HG02870 (cell line): ENCODE measurements around the gene TEAD3.
"Not testable (repeated sequence)": the region's sequence is repeated elsewhere in the genome, so short reads cannot be mapped to it uniquely, and the experiment has no call there.

Experiments
- ATAC-seq: cut with Tn5 transposase; IDR thresholded peaks from one replicate; pipeline ENCODE4 v1.9.1; 2021; ENCODE audit warnings: mild to moderate bottlenecking, moderate library complexity; ENCODE audit not compliant: unreplicated experiment

The TEAD3 gene

GRCh38 chr6:35496841-35497570, at the start of gene TEAD3:
TSS of gene TEAD3 (minus strand) at chr6:35497079.
- no peak for ATAC-seq

GRCh38 chr6:35544769-35545361, 48.0 kb upstream of the TEAD3 start:
- ATAC-seq: no peak

GRCh38 chr6:35543459-35544193, 46.7 kb upstream of the TEAD3 start:
- ATAC-seq: no peak

GRCh38 chr6:35541836-35542235, 45.0 kb upstream of the TEAD3 start:
- no peak for ATAC-seq

GRCh38 chr6:35539223-35539622, 42.3 kb upstream of the TEAD3 start:
- ATAC-seq: no peak

- ATAC-seq: not testable (repeated sequence)
Observed at GRCh38 chr6:35535847-35536246, 39.0 kb upstream of the TEAD3 start.

GRCh38 chr6:35534407-35535170, 37.7 kb upstream of the TEAD3 start:
- ATAC-seq: no peak

GRCh38 chr6:35533981-35534380, 37.1 kb upstream of the TEAD3 start:
- no peak for ATAC-seq

- ATAC-seq: no peak
Observed at GRCh38 chr6:35532126-35532525, 35.2 kb upstream of the TEAD3 start.

- ATAC-seq: no peak
Observed at GRCh38 chr6:35524380-35525020, 27.6 kb upstream of the TEAD3 start.

- ATAC-seq: no peak
Observed at GRCh38 chr6:35522660-35523658, 26.1 kb upstream of the TEAD3 start.

GRCh38 chr6:35522151-35522550, 25.3 kb upstream of the TEAD3 start:
- no peak for ATAC-seq

GRCh38 chr6:35521235-35521634, 24.4 kb upstream of the TEAD3 start:
- no peak for ATAC-seq

GRCh38 chr6:35519313-35520015, 22.6 kb upstream of the TEAD3 start:
- ATAC-seq: no peak

GRCh38 chr6:35518566-35519312, 21.9 kb upstream of the TEAD3 start:
- no peak for ATAC-seq

GRCh38 chr6:35517978-35518377, 21.1 kb upstream of the TEAD3 start:
- ATAC-seq: not testable (repeated sequence)

- no peak for ATAC-seq
Observed at GRCh38 chr6:35516712-35517111, 19.8 kb upstream of the TEAD3 start.

GRCh38 chr6:35515939-35516338, 19.1 kb upstream of the TEAD3 start:
- not testable (repeated sequence) for ATAC-seq
